Measurements from ENCODE around the gene FUT7. TPM values are rescaled to one million over a fixed set of nuclear protein-coding genes. Genes with fewer than 3 reads are reported as not detected.

Gene FUT7
- total and polyA plus RNA-seq, 2 of the 13 experiments (the other 11 are each of a cell fraction or from before 2014, with no cell fraction given) = 0.05 TPM; not detected in 1

- TF ChIP-seq ZNF713 (CRISPR knock-in tag; IDR thresholded peaks at IDR 0.05) (no peak), NFYC (CRISPR knock-in tag; IDR thresholded peaks at IDR 0.05) (peak; percentile 82), ZNF431 (CRISPR knock-in tag; IDR thresholded peaks at IDR 0.05; ENCODE audit: borderline replicate concordance, low read depth) (no peak; the same call in 1 of the 2 replicates), PITX1 (CRISPR knock-in tag; IDR thresholded peaks at IDR 0.05) (peak; percentile 7; the same call in 1 of the 2 replicates), ZBTB38 (CRISPR knock-in tag; IDR thresholded peaks at IDR 0.05) (no peak), ZNF296 (CRISPR knock-in tag; conservative IDR thresholded peaks at IDR 0.05) (0 out of 2 replicates have a peak, but pooled peaks have one; percentile 9), BRD4 (CRISPR knock-in tag; IDR thresholded peaks at IDR 0.05) (no peak), KDM5A (IDR thresholded peaks at IDR 0.05; ENCODE audit: borderline replicate concordance, low read length) (0 out of 2 replicates have a peak, but pooled peaks have one; percentile 17), CCDC6 (CRISPR knock-in tag; IDR thresholded peaks at IDR 0.05) (peak; percentile 66), ZFY (CRISPR knock-in tag; IDR thresholded peaks at IDR 0.05) (peak; percentile 60; the same call in 1 of the 2 replicates), ZNF567 (CRISPR knock-in tag; IDR thresholded peaks at IDR 0.05; ENCODE audit: borderline replicate concordance) (0 out of 2 replicates have a peak, but pooled peaks have one; percentile 52), ZNF326 (CRISPR knock-in tag; IDR thresholded peaks at IDR 0.05; ENCODE audit: borderline replicate concordance) (no peak), NR2F1 (CRISPR knock-in tag; IDR thresholded peaks at IDR 0.05) (no peak), TCF12 (IDR thresholded peaks at IDR 0.05) (no peak), TCF12 (CRISPR knock-in tag; IDR thresholded peaks at IDR 0.05) (peak; percentile 66; the same call in 1 of the 2 replicates), E2F2 (CRISPR knock-in tag; IDR thresholded peaks at IDR 0.05; ENCODE audit: borderline replicate concordance) (no peak), SP5 (CRISPR knock-in tag; IDR thresholded peaks at IDR 0.05; ENCODE audit: borderline replicate concordance, low read depth) (peak; percentile 56; the same call in 1 of the 2 replicates)
- TF ChIP-seq, protein P1, sequence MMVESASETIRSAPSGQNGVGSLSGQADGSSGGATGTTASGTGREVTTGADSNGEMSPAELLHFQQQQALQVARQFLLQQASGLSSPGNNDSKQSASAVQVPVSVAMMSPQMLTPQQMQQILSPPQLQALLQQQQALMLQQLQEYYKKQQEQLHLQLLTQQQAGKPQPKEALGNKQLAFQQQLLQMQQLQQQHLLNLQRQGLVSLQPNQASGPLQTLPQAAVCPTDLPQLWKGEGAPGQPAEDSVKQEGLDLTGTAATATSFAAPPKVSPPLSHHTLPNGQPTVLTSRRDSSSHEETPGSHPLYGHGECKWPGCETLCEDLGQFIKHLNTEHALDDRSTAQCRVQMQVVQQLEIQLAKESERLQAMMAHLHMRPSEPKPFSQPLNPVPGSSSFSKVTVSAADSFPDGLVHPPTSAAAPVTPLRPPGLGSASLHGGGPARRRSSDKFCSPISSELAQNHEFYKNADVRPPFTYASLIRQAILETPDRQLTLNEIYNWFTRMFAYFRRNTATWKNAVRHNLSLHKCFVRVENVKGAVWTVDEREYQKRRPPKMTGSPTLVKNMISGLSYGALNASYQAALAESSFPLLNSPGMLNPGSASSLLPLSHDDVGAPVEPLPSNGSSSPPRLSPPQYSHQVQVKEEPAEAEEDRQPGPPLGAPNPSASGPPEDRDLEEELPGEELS (CRISPR knock-in tag; IDR thresholded peaks at IDR 0.05) = peak; percentile 18; the same call in 1 of the 2 replicates
- TF ChIP-seq, protein P2, sequence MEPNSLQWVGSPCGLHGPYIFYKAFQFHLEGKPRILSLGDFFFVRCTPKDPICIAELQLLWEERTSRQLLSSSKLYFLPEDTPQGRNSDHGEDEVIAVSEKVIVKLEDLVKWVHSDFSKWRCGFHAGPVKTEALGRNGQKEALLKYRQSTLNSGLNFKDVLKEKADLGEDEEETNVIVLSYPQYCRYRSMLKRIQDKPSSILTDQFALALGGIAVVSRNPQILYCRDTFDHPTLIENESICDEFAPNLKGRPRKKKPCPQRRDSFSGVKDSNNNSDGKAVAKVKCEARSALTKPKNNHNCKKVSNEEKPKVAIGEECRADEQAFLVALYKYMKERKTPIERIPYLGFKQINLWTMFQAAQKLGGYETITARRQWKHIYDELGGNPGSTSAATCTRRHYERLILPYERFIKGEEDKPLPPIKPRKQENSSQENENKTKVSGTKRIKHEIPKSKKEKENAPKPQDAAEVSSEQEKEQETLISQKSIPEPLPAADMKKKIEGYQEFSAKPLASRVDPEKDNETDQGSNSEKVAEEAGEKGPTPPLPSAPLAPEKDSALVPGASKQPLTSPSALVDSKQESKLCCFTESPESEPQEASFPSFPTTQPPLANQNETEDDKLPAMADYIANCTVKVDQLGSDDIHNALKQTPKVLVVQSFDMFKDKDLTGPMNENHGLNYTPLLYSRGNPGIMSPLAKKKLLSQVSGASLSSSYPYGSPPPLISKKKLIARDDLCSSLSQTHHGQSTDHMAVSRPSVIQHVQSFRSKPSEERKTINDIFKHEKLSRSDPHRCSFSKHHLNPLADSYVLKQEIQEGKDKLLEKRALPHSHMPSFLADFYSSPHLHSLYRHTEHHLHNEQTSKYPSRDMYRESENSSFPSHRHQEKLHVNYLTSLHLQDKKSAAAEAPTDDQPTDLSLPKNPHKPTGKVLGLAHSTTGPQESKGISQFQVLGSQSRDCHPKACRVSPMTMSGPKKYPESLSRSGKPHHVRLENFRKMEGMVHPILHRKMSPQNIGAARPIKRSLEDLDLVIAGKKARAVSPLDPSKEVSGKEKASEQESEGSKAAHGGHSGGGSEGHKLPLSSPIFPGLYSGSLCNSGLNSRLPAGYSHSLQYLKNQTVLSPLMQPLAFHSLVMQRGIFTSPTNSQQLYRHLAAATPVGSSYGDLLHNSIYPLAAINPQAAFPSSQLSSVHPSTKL (CRISPR knock-in tag; IDR thresholded peaks at IDR 0.05) = 0 out of 2 replicates have a peak, but pooled peaks have one; percentile 9
- TF ChIP-seq, protein P3, sequence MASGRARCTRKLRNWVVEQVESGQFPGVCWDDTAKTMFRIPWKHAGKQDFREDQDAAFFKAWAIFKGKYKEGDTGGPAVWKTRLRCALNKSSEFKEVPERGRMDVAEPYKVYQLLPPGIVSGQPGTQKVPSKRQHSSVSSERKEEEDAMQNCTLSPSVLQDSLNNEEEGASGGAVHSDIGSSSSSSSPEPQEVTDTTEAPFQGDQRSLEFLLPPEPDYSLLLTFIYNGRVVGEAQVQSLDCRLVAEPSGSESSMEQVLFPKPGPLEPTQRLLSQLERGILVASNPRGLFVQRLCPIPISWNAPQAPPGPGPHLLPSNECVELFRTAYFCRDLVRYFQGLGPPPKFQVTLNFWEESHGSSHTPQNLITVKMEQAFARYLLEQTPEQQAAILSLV (CRISPR knock-in tag; IDR thresholded peaks at IDR 0.05; ENCODE audit: borderline replicate concordance) = peak; percentile 24; the same call in 1 of the 2 replicates
Observed at GRCh38 chr9:137070201-137070905, 38.5 kb upstream of the FUT7 start, which contains the start of gene SAPCD2 (continued).
